Mesendoderm (in vitro differentiated cells): ENCODE measurements around the gene ACBD4. TPM values are rescaled to one million over a fixed set of nuclear protein-coding genes. Genes with fewer than 3 reads are reported as not detected.

Experiments used
- small RNA-seq: library from polyadenylated mRNA; stranded (forward); fragments of <200 nt; extraction: miRNeasy Mini kit (QIAGEN cat#:217004); gene quantifications from one replicate; pipeline ENCODE3, GENCODE V24; 2013; ENCODE audit not compliant: insufficient read depth

The ACBD4 gene

Small RNA genes lying within 50 kb of the gene (small RNA-seq; reads per million reads assigned to genes)
- not detected for gene MIR6784
